Smooth muscle cell (in vitro differentiated cells): Measurements from ENCODE around the gene CCDC47. TPM values are rescaled to one million over a fixed set of nuclear protein-coding genes. Genes with fewer than 3 reads are reported as not detected.

Experiments
- DNase-seq: peaks from one replicate; lab custom pipeline; 2025; ENCODE audit not compliant: unreplicated experiment; lab: John Stamatoyannopoulos, UW
- H2AFZ ChIP-seq: fragments of 200-600 bp; sonication (generic); 2 replicates; pipeline ENCODE4 v1.6.0; 2016; ENCODE audit warnings: antibody characterized with exemption, low read depth, mild to moderate bottlenecking
- H3F3A ChIP-seq: fragments of 200-600 bp; sonication (generic); 2 replicates; pipeline ENCODE4 v1.6.0; 2017; ENCODE audit warnings: antibody characterized with exemption, low read depth
- H3K27ac ChIP-seq: fragments of 200-600 bp; sonication (generic); 2 replicates; pipeline ENCODE4 v1.5.1; 2016; ENCODE audit warnings: low read depth, mild to moderate bottlenecking
- H3K27me3 ChIP-seq: fragments of 200-600 bp; sonication (generic); 2 replicates; pipeline ENCODE4 v1.6.1; 2016; ENCODE audit warnings: low read depth, mild to moderate bottlenecking
- H3K36me3 ChIP-seq: fragments of 200-600 bp; sonication (generic); 2 replicates; pipeline ENCODE4 v1.5.1; 2016; ENCODE audit warnings: low read depth
- H3K4me1 ChIP-seq: fragments of 200-600 bp; sonication (generic); 2 replicates; pipeline ENCODE4 v1.5.1; 2016; ENCODE audit warnings: low read depth
- H3K4me2 ChIP-seq: fragments of 200-600 bp; sonication (generic); 2 replicates; pipeline ENCODE4 v1.6.0; 2016; ENCODE audit warnings: mild to moderate bottlenecking
- H3K4me3 ChIP-seq: fragments of 200-600 bp; sonication (generic); 2 replicates; pipeline ENCODE4 v1.5.1; 2016; ENCODE audit warnings: mild to moderate bottlenecking
- H3K79me2 ChIP-seq: fragments of 200-600 bp; sonication (generic); 2 replicates; pipeline ENCODE4 v1.6.0; 2016; ENCODE audit warnings: low read depth, mild to moderate bottlenecking
- H3K9ac ChIP-seq: fragments of 200-600 bp; sonication (generic); 2 replicates; pipeline ENCODE4 v1.6.0; 2016; ENCODE audit warnings: low read depth
- H3K9me3 ChIP-seq: fragments of 200-600 bp; sonication (generic); replicated peaks from 2 replicates; pipeline ENCODE4 v1.5.1; 2016; ENCODE audit warnings: low read depth
- H4K20me1 ChIP-seq: fragments of 200-600 bp; sonication (generic); 2 replicates; pipeline ENCODE4 v1.6.0; 2016; ENCODE audit warnings: low read depth
- CTCF ChIP-seq: fragments of 200-600 bp; sonication (generic); IDR thresholded peaks from 2 replicates; pipeline ENCODE4 v1.5.1; 2017; ENCODE audit warnings: borderline replicate concordance, mild to moderate bottlenecking, antibody characterized with exemption; ENCODE audit not compliant: insufficient read depth, poor library complexity, severe bottlenecking
- WGBS: methylation state at CpG from one replicate; pipeline ENCODE4 v1.1.7; 2016; ENCODE audit warnings: low lambda C conversion rate; 5-methylcytosine and 5-hydroxymethylcytosine counted together
- polyA plus RNA-seq: library from polyadenylated mRNA; unstranded; fragments of >200 nt; fragmentation: Nextera tagmentation; extraction: Ambion mirVana; gene quantifications from 2 replicates; pipeline ENCODE4 v1.2.1, GENCODE V29; 2016
- total RNA-seq: library from RNA; depleted of rRNA; stranded (reverse); fragments of >200 nt; gene quantifications from 2 replicates; pipeline ENCODE4 v1.2.3, GENCODE V29; 2014

CCDC47 gene
- total RNA-seq: 50.6 and 63.4 TPM in 2 replicates
- polyA plus RNA-seq: 47.7 and 60.6 TPM in 2 replicates

- no peaks in the 10 kb centered on the region for H3K9me3 ChIP-seq
- DNase-seq: peak; percentile 93
- TF ChIP-seq CTCF: no peak
- 1% methylated on average over 72 of the region's 74 CpGs for WGBS
- H3K27me3 ChIP-seq: no peaks in the 10 kb centered on the region
- H4K20me1 ChIP-seq: peaks cover 79% of the 10 kb centered on the region
- no peaks in the 10 kb centered on the region for H3K36me3 ChIP-seq
- H2AFZ ChIP-seq: peak within 1 kb of the TSS; percentile 76
- H3K4me1 ChIP-seq: peaks cover 9% of the 10 kb centered on the region
- no peaks in the 10 kb centered on the region for H3F3A ChIP-seq
- peaks cover 87% of the 10 kb centered on the region for H3K79me2 ChIP-seq
- peak within 1 kb of the TSS; percentile 87 for H3K4me2 ChIP-seq
- peak within 1 kb of the TSS; percentile 96 for H3K27ac ChIP-seq
- peak within 1 kb of the TSS; percentile 96 for H3K9ac ChIP-seq
- H3K4me3 ChIP-seq: peak within 1 kb of the TSS; percentile 85
These were observed at the start of gene CCDC47 for GRCh38 chr17:63773272-63774140. Gene CCDC47 (minus strand): TSS chr17:63773597. CDS start chr17:63766175, 7,422 bp downstream.

DNA sequence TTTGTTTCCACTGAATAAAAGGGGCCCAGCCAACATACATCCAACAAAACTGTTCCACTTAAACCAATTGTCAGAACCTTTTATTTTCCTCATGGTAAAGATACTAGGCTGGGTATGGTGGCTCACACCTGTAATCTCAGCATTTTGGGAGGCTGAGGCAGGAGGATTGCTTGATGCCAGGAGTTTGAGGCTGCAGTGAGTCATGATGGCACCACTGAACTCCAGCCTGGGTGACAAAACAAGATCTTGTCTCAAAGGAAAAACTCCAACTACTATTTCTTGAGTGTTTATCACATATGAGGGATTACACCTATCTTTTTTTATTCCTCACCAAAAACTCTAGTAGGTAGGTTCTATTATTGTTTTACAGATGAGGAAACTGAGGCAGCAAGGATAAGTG, 49.1 kb upstream of the CCDC47 start:
- Histone ChIP-seq H3K27ac (no peak overlapping the region), H3F3A (peaks cover 17% of the 10 kb centered on the region), H3K36me3 (peaks cover 11% of the 10 kb centered on the region), H3K4me2 (no peak overlapping the region), H3K9me3 (no peaks in the 10 kb centered on the region), H3K4me3 (no peak overlapping the region), H3K79me2 (peaks cover 15% of the 10 kb centered on the region), H2AFZ (no peak overlapping the region), H3K4me1 (peaks cover 6% of the 10 kb centered on the region), H3K27me3 (no peaks in the 10 kb centered on the region), H3K9ac (no peak overlapping the region), H4K20me1 (peaks cover 24% of the 10 kb centered on the region)
- TF ChIP-seq CTCF: no peak
- DNase-seq: no peak

DNA sequence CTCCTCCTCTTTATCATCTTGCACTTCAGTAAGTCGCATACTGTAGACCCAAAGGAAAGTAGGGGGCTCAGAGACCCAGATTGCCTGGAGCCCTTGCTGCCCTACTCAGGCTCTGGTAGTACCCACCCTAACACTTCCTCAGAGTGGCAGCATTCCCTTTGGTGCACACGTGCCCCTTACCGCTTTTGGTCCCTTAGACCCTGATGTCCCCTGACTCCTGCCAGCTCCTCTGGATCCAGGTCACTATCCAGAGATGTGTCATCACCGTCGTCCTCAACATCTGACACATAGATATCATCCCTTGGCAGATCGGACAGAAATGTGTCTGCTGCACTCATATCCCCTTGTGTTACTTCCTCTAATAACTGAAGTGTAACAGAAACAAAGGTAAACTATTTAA, 48.4 kb upstream of the CCDC47 start:
- WGBS: 95% methylated on average over 6 of the region's 6 CpGs
- no peak for TF ChIP-seq CTCF
- peaks cover 16% of the 10 kb centered on the region for H3K36me3 ChIP-seq

More for the DNA sequence above, 48.4 kb upstream of the CCDC47 start:
- no peak overlapping the region for H3K4me3 ChIP-seq
- no peak overlapping the region for H3K27ac ChIP-seq
- peaks cover 20% of the 10 kb centered on the region for H3F3A ChIP-seq
- H4K20me1 ChIP-seq: peaks cover 24% of the 10 kb centered on the region
- peaks cover 6% of the 10 kb centered on the region for H3K4me1 ChIP-seq
- no peaks in the 10 kb centered on the region for H3K9me3 ChIP-seq
- no peak overlapping the region for H2AFZ ChIP-seq
- no peak overlapping the region for H3K4me2 ChIP-seq
- peaks cover 15% of the 10 kb centered on the region for H3K79me2 ChIP-seq
- DNase-seq: no peak
- no peak overlapping the region for H3K9ac ChIP-seq
- no peaks in the 10 kb centered on the region for H3K27me3 ChIP-seq
